ENCODE measurements around the gene SLAIN1.

- TF ChIP-seq CTCF (IDR thresholded peaks at IDR 0.05): no peak
- TF ChIP-seq POLR2AphosphoS5 (IDR thresholded peaks at IDR 0.05): no peak
- no peak for TF ChIP-seq POLR2A (IDR thresholded peaks at IDR 0.05)
Observed at GRCh38 chr13:77714119-77714755, 16.8 kb downstream of the SLAIN1 start.
